Fibroblast of skin of right quadriceps (primary cell): ENCODE measurements around the gene ATP13A3.

Source experiments
- DNase-seq: peaks from one replicate; pipeline ENCODE4 v3.0.0-alpha.2; 2013

ATP13A3 gene

GRCh38 chr3:194431554-194431953, 55.2 kb downstream of the ATP13A3 start:
- DNase-seq, result no peak

GRCh38 chr3:194425399-194425798, 61.4 kb downstream of the ATP13A3 start:
- no peak for DNase-seq

GRCh38 chr3:194424953-194425352, 61.8 kb downstream of the ATP13A3 start:
- no peak for DNase-seq

GRCh38 chr3:194424373-194424772, 62.4 kb downstream of the ATP13A3 start:
- no peak for DNase-seq

GRCh38 chr3:194423317-194423716, 63.5 kb downstream of the ATP13A3 start:
- DNase-seq, result no peak

- DNase-seq, result peak; percentile 17
These were observed 64.6 kb downstream of the ATP13A3 start for GRCh38 chr3:194422188-194422587.

- no peak for DNase-seq
These were observed 68.1 kb downstream of the ATP13A3 start for GRCh38 chr3:194418671-194419070.

GRCh38 chr3:194407423-194407822, 79.4 kb downstream of the ATP13A3 start:
- peak; percentile 41 for DNase-seq

GRCh38 chr3:194405766-194406165, 81.0 kb downstream of the ATP13A3 start:
- DNase-seq, result no peak

GRCh38 chr3:194404365-194405140, 82.2 kb downstream of the ATP13A3 start:
- peak; percentile 59 for DNase-seq

- DNase-seq, result no peak
These were observed 84.9 kb downstream of the ATP13A3 start for GRCh38 chr3:194401868-194402329.

- no peak for DNase-seq
These were observed 85.5 kb downstream of the ATP13A3 start for GRCh38 chr3:194401346-194401745.

GRCh38 chr3:194399874-194400411, 86.9 kb downstream of the ATP13A3 start:
- DNase-seq, result no peak

- no peak for DNase-seq
These were observed 87.6 kb downstream of the ATP13A3 start, which contains the start of gene GP5 for GRCh38 chr3:194399166-194399565. Gene GP5 (minus strand): TSS chr3:194399266. CDS start chr3:194398282, 984 bp downstream.

- peak; percentile 25 for DNase-seq
These were observed 89.0 kb downstream of the ATP13A3 start for GRCh38 chr3:194397757-194398312.

GRCh38 chr3:194396859-194397756, 89.7 kb downstream of the ATP13A3 start:
- DNase-seq, result no peak

GRCh38 chr3:194396539-194396858, 90.3 kb downstream of the ATP13A3 start:
- DNase-seq, result no peak

- peak; percentile 54 for DNase-seq
These were observed 90.8 kb downstream of the ATP13A3 start for GRCh38 chr3:194395778-194396538.

GRCh38 chr3:194395212-194395611, 91.6 kb downstream of the ATP13A3 start:
- DNase-seq, result peak; percentile 56

GRCh38 chr3:194392576-194392975, 94.2 kb downstream of the ATP13A3 start:
- DNase-seq, result no peak

- no peak for DNase-seq
These were observed 96.0 kb downstream of the ATP13A3 start for GRCh38 chr3:194390835-194391234.

GRCh38 chr3:194389269-194389668, 97.5 kb downstream of the ATP13A3 start:
- no peak for DNase-seq
